ENCODE results near the gene PIGV.

Gene PIGV

DNA sequence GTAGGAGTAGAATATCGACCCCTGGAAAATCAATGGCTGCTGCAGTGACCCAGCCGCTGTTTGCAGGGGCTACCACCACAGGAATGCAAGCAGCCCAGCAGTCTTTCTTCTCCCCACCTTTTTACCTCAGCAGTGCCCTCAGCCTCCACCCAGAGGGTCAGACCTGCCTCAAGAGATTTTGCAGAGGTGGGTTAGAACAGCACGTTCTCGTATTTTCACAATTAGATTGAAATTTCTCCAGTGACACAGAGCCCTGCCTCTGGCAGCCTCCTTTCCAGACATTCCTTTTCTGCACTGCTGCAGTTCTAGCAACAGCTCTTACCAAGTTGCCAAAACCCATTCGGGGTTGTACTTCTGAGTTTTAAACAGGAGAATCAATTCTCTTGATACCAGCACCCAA lies 38.3 kb upstream of the PIGV start:
- Histone ChIP-seq H3K27me3 (replicated peaks; ENCODE audit: control insufficient read depth, insufficient read depth, low read length, poor library complexity, severe bottlenecking) (no peaks in the 10 kb centered on the region), H3K9me3 (ENCODE audit: control insufficient read depth, low read length) (no peaks in the 10 kb centered on the region), H3K4me3 (ENCODE audit: insufficient read depth, low read depth, low read length, poor library complexity, severe bottlenecking) (no peak overlapping the region), H3K36me3 (ENCODE audit: control insufficient read depth, insufficient read depth, low read length) (peaks cover 40% of the 10 kb centered on the region), H3K4me1 (ENCODE audit: control insufficient read depth, insufficient read depth, low read length, poor library complexity, severe bottlenecking) (peaks cover 31% of the 10 kb centered on the region), H3K27ac (ENCODE audit: insufficient read depth, low read length, poor library complexity, severe bottlenecking) (no peak overlapping the region)
- DNase-seq: no peak

DNA sequence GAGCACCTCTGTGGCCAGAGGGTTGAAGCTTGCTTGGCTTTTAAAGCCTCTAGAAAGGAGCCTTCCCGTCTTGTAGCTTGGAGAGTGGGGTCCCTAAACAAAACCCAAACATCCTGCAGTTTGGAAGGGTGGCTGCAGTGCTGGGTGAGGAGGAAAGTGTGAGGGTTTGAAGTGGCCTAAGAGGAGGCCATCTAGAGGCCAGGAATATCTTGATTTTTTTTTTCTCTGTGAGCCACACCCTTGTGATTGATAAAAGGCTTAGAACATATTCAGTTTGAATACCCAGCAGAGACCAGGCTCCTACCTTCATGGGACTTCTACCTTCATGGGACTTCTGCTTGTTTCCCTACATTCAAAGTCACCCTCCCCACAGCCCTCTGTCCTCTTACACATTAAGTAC lies 37.3 kb upstream of the PIGV start:
- Histone ChIP-seq H3K27ac (ENCODE audit: insufficient read depth, low read length, poor library complexity, severe bottlenecking) (no peak overlapping the region), H3K36me3 (ENCODE audit: control insufficient read depth, insufficient read depth, low read length) (peaks cover 45% of the 10 kb centered on the region)
- DNase-seq: no peak

DNA sequence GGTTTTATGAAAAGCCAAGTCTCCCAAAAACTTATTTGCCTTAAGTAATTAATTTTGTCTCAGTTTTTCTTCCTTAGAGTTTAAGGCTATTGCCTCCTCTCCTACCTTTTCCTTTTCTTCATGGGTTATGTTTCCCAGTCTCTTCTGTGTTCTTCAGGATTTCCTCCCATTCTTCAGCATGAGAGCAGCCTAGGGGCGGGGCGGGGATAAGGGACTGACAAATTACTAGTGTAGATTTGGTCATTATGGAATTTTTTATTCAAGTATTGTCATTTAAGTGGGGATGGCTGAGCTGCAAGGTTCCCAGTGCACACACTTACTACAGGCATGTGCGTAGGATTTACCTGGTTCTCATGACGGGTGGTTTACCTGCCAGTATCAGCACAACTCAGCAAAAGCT lies 35.2 kb upstream of the PIGV start:
- Histone ChIP-seq H3K27ac (ENCODE audit: insufficient read depth, low read length, poor library complexity, severe bottlenecking) (no peak overlapping the region), H3K9me3 (ENCODE audit: control insufficient read depth, low read length) (no peaks in the 10 kb centered on the region), H3K27me3 (replicated peaks; ENCODE audit: control insufficient read depth, insufficient read depth, low read length, poor library complexity, severe bottlenecking) (no peaks in the 10 kb centered on the region), H3K4me1 (ENCODE audit: control insufficient read depth, insufficient read depth, low read length, poor library complexity, severe bottlenecking) (peaks cover 12% of the 10 kb centered on the region), H3K4me3 (ENCODE audit: insufficient read depth, low read depth, low read length, poor library complexity, severe bottlenecking) (no peak overlapping the region), H3K36me3 (ENCODE audit: control insufficient read depth, insufficient read depth, low read length) (peaks cover 40% of the 10 kb centered on the region)
- no peak for DNase-seq

More for the DNA sequence above, 37.3 kb upstream of the PIGV start:
- Histone ChIP-seq H3K27me3 (replicated peaks; ENCODE audit: control insufficient read depth, insufficient read depth, low read length, poor library complexity, severe bottlenecking) (no peaks in the 10 kb centered on the region), H3K4me3 (ENCODE audit: insufficient read depth, low read depth, low read length, poor library complexity, severe bottlenecking) (no peak overlapping the region), H3K4me1 (ENCODE audit: control insufficient read depth, insufficient read depth, low read length, poor library complexity, severe bottlenecking) (peaks cover 22% of the 10 kb centered on the region), H3K9me3 (ENCODE audit: control insufficient read depth, low read length) (no peaks in the 10 kb centered on the region)

DNA sequence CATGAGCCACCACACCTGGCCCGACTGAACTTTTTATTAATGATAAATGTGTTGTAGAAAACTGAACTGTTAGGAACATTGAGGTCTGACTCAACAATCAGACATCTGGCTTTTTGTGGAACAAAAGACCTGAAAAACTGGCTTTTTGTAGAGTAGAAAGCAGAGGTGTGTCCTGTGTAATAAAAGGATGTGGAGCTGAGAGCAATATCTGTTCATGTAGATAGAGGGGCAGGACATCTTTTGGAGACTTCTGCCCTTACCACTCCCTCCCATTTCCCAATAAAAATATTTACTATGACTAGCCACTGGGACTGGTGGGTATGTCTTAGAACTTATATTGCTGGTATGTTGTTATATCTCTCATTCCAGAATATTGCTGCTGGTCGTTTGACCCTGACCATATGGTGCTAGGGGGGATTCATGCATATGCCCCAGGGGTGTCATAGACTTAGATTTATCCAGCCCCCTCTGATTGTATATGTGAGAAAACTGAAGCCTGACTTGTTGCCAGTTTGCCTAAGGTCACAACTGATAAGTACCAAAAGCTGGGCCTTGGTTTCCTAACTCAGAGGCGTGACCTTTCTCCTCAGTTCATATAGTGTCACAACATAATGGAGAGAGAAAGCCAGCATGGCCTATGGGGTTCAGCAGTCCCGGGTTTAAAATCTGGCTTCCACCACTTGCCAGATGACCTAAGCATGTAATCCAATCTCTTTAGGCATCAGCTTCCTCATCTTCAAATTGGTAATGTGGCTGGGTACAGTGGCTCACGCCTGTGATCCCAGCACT lies 33.5 kb upstream of the PIGV start:
- DNase-seq: no peak
- no peaks in the 10 kb centered on the region for H3K9me3 ChIP-seq (ENCODE audit: control insufficient read depth, low read length)
- no peak overlapping the region for H3K27ac ChIP-seq (ENCODE audit: insufficient read depth, low read length, poor library complexity, severe bottlenecking)
- H3K4me1 ChIP-seq (ENCODE audit: control insufficient read depth, insufficient read depth, low read length, poor library complexity, severe bottlenecking): peaks cover 8% of the 10 kb centered on the region
- no peak overlapping the region for H3K4me3 ChIP-seq (ENCODE audit: insufficient read depth, low read depth, low read length, poor library complexity, severe bottlenecking)
- H3K36me3 ChIP-seq (ENCODE audit: control insufficient read depth, insufficient read depth, low read length): peaks cover 54% of the 10 kb centered on the region
- H3K27me3 ChIP-seq (replicated peaks; ENCODE audit: control insufficient read depth, insufficient read depth, low read length, poor library complexity, severe bottlenecking): no peaks in the 10 kb centered on the region

DNA sequence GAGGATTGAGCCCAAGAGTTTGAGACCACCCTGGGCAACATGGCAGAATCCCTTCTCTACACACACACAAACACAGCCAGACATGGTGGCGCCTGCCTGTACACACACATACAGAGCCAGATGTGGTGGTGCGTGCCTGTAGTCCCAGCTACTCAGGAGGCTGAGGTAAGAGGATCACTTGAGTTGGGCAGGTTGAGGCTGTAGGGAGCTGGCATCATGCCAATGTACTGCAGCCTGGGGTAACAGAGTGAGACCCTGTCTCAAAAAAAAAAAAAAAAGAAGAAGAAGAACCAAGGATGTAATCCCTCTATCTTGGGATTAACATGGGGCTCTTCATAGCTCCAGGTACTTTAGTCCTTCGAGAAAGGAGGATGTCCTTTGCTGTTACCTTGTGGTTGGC lies 29.4 kb upstream of the PIGV start:
- no peak overlapping the region for H3K4me3 ChIP-seq (ENCODE audit: insufficient read depth, low read depth, low read length, poor library complexity, severe bottlenecking)
- no peaks in the 10 kb centered on the region for H3K9me3 ChIP-seq (ENCODE audit: control insufficient read depth, low read length)
- H3K27me3 ChIP-seq (replicated peaks; ENCODE audit: control insufficient read depth, insufficient read depth, low read length, poor library complexity, severe bottlenecking): no peaks in the 10 kb centered on the region
- H3K36me3 ChIP-seq (ENCODE audit: control insufficient read depth, insufficient read depth, low read length): peaks cover 61% of the 10 kb centered on the region
- H3K4me1 ChIP-seq (ENCODE audit: control insufficient read depth, insufficient read depth, low read length, poor library complexity, severe bottlenecking): no peaks in the 10 kb centered on the region
- no peak for DNase-seq
- H3K27ac ChIP-seq (ENCODE audit: insufficient read depth, low read length, poor library complexity, severe bottlenecking): no peak overlapping the region

DNA sequence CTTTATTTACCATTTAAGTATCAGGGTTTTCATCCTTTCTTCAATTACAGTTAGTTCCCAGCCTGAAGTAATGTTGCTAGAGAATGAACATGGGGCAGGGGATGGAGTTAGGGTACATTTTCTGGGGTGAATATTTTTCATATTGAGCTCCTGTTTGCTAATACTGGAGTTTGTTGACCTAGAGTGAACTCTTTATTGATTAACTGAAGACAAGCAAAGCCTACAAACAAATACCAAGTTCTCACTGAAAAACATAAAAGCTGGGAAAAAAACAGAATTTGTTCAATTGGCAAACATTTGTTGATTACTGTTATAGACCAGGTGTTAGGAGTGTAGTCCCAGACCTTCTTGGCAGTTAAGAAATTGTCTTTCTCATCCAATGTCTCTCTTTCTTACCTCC lies 28.2 kb upstream of the PIGV start:
- Histone ChIP-seq H3K27me3 (replicated peaks; ENCODE audit: control insufficient read depth, insufficient read depth, low read length, poor library complexity, severe bottlenecking) (no peaks in the 10 kb centered on the region), H3K36me3 (ENCODE audit: control insufficient read depth, insufficient read depth, low read length) (peaks cover 65% of the 10 kb centered on the region), H3K27ac (ENCODE audit: insufficient read depth, low read length, poor library complexity, severe bottlenecking) (no peak overlapping the region), H3K4me1 (ENCODE audit: control insufficient read depth, insufficient read depth, low read length, poor library complexity, severe bottlenecking) (no peaks in the 10 kb centered on the region), H3K9me3 (ENCODE audit: control insufficient read depth, low read length) (no peaks in the 10 kb centered on the region), H3K4me3 (ENCODE audit: insufficient read depth, low read depth, low read length, poor library complexity, severe bottlenecking) (no peak overlapping the region)
- DNase-seq: no peak

DNA sequence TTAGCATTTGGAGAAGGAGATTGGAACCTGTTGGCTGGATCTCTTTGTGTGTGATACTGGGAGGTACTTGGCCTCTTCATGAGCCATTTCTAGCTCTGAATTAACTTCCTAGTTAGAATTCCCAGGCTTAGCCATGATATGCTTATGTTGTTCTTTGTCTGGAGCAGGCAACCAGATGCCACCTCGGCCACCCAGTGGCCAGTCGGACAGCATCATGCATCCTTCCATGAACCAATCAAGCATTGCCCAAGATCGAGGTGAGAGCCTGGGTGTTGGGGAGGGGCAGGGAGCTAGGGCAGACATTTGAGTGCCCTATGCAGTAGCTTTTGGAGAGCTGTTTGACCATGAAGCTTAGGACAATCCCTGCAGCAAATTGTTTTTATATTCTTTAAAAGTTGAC lies 26.5 kb upstream of the PIGV start:
- no peaks in the 10 kb centered on the region for H3K9me3 ChIP-seq (ENCODE audit: control insufficient read depth, low read length)
- DNase-seq: no peak
- no peaks in the 10 kb centered on the region for H3K27me3 ChIP-seq (replicated peaks; ENCODE audit: control insufficient read depth, insufficient read depth, low read length, poor library complexity, severe bottlenecking)
- peaks cover 76% of the 10 kb centered on the region for H3K36me3 ChIP-seq (ENCODE audit: control insufficient read depth, insufficient read depth, low read length)
- H3K27ac ChIP-seq (ENCODE audit: insufficient read depth, low read length, poor library complexity, severe bottlenecking): no peak overlapping the region
- H3K4me3 ChIP-seq (ENCODE audit: insufficient read depth, low read depth, low read length, poor library complexity, severe bottlenecking): no peak overlapping the region
- no peaks in the 10 kb centered on the region for H3K4me1 ChIP-seq (ENCODE audit: control insufficient read depth, insufficient read depth, low read length, poor library complexity, severe bottlenecking)

DNA sequence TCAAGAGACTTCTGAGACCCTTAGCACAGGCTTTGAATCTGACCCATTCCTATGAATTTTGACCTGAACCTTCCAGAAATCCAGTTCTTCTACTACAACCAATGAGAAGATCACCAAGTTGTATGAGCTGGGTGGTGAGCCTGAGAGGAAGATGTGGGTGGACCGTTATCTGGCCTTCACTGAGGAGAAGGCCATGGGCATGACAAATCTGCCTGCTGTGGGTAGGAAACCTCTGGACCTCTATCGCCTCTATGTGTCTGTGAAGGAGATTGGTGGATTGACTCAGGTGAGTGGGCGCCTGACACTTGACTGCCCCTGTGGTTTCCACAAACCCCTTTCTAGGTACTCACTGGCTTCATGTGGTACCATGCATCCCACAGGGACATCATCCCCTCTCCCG lies 20.0 kb upstream of the PIGV start:
- peak overlapping the region; percentile 8 for H3K27ac ChIP-seq (ENCODE audit: insufficient read depth, low read length, poor library complexity, severe bottlenecking)
- H3K27me3 ChIP-seq (replicated peaks; ENCODE audit: control insufficient read depth, insufficient read depth, low read length, poor library complexity, severe bottlenecking): no peaks in the 10 kb centered on the region
- no peaks in the 10 kb centered on the region for H3K4me1 ChIP-seq (ENCODE audit: control insufficient read depth, insufficient read depth, low read length, poor library complexity, severe bottlenecking)
- no peak for DNase-seq
- H3K36me3 ChIP-seq (ENCODE audit: control insufficient read depth, insufficient read depth, low read length): peaks cover 93% of the 10 kb centered on the region
- no peak overlapping the region for H3K4me3 ChIP-seq (ENCODE audit: insufficient read depth, low read depth, low read length, poor library complexity, severe bottlenecking)
- H3K9me3 ChIP-seq (ENCODE audit: control insufficient read depth, low read length): no peaks in the 10 kb centered on the region

DNA sequence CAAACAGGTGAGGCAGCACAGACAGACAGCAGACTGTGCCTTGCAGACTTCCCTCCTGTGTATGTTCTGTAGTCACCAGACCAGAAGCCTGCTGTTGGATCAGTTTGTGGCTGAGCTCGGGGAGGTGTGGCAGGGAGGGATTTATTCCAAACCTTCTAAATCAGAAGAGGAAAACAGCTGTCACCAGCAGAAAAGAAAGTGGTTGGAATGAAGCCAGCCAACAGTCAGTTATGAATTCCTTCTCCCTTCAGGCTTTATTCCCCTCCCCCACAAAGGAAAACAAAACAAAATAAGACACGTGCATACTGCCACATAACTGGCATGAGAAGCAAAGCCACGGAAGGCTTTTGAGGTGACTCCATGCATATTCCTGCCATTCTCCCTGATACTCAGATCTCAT lies 19.0 kb upstream of the PIGV start:
- Histone ChIP-seq H3K27ac (ENCODE audit: insufficient read depth, low read length, poor library complexity, severe bottlenecking) (no peak overlapping the region), H3K4me1 (ENCODE audit: control insufficient read depth, insufficient read depth, low read length, poor library complexity, severe bottlenecking) (no peaks in the 10 kb centered on the region), H3K27me3 (replicated peaks; ENCODE audit: control insufficient read depth, insufficient read depth, low read length, poor library complexity, severe bottlenecking) (no peaks in the 10 kb centered on the region), H3K36me3 (ENCODE audit: control insufficient read depth, insufficient read depth, low read length) (peaks cover 94% of the 10 kb centered on the region), H3K9me3 (ENCODE audit: control insufficient read depth, low read length) (no peaks in the 10 kb centered on the region), H3K4me3 (ENCODE audit: insufficient read depth, low read depth, low read length, poor library complexity, severe bottlenecking) (no peak overlapping the region)
- no peak for DNase-seq

DNA sequence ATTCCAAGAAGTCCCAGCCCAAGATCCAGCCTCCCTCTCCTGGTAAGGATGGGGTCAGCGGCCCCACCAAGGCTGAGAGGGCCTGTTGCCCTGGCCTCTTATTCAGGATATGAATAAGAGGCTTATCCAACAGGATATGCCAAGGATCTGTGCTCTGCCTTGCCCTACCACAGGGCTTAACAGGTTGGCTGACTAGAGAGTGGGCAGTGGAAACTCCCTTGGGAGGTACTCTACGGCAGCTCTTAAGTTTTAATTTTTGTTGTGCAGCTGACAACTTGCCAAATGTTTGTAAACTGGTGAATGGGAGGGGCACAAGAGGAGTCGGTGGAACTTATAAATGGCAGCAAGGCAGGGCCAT lies 16.5 kb upstream of the PIGV start:
- no peaks in the 10 kb centered on the region for H3K4me1 ChIP-seq (ENCODE audit: control insufficient read depth, insufficient read depth, low read length, poor library complexity, severe bottlenecking)
- H3K9me3 ChIP-seq (ENCODE audit: control insufficient read depth, low read length): no peaks in the 10 kb centered on the region
- H3K27ac ChIP-seq (ENCODE audit: insufficient read depth, low read length, poor library complexity, severe bottlenecking): no peak overlapping the region
- H3K27me3 ChIP-seq (replicated peaks; ENCODE audit: control insufficient read depth, insufficient read depth, low read length, poor library complexity, severe bottlenecking): no peaks in the 10 kb centered on the region
- peaks cover 96% of the 10 kb centered on the region for H3K36me3 ChIP-seq (ENCODE audit: control insufficient read depth, insufficient read depth, low read length)
- H3K4me3 ChIP-seq (ENCODE audit: insufficient read depth, low read depth, low read length, poor library complexity, severe bottlenecking): no peak overlapping the region
- DNase-seq: no peak

Measured in effector memory CD4-positive, alpha-beta T cell (primary cell).